Measurements from ENCODE around the gene TH.

TH gene

DNA sequence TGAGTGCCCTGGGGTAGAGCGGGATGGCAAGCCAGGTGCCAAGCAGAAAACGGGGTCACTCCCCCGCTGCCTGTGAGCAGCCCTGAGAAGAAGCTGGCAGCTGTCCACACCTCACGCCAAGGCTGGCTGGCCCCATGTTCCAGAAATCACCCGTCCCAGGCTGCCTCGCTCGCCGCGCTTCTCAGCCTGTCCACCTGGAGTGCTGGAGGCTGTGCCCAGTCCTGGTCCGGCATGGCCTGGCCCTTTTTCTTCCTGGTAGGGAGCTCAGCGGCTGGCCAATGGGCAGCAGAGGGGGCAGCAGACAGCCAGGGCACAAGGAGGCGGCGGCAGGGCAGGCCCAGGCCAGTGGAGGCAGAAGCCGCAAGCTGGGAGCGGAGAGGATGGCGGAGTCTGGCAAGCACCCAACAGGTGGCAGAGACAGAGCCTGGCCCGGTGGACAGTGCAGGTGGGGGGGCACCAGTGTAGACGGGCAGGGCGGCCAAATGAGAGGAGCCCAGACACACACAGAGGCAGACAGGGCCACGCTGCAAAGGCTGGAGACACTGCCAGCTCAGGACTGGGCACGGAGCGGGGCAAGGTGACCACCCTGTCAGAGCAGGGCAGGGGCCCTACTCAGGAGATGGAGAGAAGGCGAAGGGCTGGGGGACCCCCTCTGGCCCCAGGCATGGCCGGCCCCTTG lies 37.2 kb upstream of the TH start:
- DNase-seq = no peak

DNA sequence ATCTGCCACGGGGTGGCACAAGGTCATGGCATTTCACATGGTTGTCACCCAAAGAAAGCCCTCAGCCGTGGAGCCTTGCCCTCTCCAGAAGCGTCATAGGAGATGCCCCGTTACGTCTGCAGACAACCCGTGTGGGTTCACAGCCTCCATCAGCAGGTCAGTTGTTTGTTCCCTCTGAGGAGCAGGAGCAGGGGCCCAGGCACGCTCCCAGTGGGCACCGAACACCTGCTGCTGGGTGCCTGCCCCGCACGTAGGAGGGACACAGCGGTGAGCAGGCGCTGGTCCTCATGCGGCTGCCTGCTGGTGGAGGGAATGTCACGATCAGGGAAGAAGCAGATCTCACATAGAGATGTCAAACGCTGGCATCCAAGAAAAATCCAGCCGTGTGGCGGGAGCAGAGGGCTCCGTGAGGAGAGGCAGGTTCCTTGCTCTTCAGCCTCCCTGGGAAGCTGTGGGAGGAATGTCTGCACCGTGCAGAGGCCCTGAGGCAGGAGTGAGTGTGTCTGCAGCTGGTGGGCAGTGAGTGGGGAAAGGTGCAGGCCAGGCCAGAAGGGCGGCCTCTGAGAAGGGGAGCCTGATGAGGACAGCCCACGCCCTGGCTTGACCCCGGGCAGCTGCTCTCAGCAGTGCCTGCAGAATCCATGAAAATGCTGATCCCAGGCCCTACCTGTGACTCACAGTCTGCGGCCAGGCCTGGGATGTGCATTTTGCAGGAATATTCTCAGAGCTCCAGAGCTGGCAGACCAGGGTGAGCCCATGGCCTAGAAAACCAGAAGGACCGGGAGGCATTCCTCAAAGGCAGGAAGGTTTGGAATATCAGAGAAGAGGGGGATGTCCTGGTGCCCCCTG lies 36.4 kb upstream of the TH start:
- no peak for DNase-seq

DNA sequence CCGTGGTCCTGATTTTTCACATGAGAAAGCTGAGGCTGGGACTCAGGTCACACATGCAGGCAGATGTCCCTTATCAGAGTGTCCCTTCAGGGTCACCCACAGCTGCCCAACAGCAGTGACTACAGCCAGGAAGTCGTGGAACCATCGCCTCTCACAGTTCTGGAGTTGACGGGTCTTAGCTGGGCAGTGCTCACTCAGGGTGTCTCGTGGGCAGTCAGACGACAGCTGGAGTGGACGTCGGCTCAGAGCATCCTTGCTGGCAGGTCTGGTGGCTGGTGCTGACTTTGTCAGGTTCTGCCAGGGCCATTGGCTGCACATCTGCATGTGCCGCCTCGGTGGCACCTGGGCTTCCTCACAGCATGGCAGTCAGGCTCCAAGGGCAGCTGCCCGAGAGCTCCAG lies 35.6 kb upstream of the TH start:
- no peak for DNase-seq

DNA sequence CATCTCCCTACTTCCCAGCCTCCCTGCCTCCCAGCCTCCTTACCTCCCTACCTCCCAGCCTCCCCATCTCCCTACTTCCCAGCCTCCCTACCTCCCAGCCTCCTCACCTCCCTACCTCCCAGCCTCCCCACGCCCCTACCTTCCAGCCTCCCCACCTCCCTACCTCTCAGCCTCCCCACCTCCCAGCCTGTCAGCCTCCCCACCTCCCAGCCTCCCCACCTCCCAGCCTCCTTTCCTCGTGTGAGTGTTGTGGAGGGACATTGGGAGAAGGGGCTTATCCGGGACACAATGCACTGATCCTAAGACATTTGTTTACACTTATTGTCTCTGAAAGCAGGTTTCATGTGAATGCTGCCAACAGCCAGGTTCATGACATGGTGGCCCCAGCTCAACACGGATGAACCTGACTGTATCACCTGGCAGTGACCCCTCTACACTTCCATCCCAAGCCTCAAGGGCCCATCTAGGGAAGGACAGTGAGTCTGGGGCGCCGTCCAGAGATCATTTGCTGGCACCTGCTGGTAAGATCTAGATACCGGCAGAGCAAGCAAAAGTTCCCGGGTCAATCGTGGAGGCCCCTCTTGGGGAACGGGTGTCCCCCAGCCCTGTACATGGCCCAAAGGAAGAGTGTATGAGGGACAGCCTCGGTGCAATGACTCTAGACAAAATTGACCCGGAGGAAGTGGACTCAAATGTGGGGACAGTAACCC lies 34.5 kb upstream of the TH start:
- no peak for DNase-seq

DNA sequence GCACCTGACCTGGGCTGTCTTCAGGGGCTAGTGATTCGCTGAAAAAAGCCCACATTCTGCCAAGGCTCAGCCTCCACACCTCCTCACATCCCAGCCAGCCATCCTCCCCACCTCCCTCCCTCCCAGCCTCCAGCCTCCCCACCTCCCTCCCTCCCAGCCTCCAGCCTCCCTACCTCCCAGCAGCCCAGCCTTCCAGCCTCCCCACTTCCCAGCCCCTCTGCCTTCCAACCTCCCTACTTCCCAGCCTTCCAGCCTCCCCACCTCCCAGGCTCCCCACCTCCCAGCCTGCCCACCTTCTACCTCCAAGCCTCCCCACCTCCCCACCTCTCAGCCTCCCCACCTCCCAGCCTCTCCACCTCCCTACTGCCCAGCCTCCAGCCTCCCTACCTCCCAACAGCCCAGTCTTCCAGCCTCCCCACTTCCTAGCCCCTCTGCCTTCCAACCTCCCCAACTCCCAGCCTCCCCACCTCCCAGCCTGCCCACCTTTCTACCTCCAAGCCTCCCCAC lies 33.7 kb upstream of the TH start:
- no peak for DNase-seq

DNA sequence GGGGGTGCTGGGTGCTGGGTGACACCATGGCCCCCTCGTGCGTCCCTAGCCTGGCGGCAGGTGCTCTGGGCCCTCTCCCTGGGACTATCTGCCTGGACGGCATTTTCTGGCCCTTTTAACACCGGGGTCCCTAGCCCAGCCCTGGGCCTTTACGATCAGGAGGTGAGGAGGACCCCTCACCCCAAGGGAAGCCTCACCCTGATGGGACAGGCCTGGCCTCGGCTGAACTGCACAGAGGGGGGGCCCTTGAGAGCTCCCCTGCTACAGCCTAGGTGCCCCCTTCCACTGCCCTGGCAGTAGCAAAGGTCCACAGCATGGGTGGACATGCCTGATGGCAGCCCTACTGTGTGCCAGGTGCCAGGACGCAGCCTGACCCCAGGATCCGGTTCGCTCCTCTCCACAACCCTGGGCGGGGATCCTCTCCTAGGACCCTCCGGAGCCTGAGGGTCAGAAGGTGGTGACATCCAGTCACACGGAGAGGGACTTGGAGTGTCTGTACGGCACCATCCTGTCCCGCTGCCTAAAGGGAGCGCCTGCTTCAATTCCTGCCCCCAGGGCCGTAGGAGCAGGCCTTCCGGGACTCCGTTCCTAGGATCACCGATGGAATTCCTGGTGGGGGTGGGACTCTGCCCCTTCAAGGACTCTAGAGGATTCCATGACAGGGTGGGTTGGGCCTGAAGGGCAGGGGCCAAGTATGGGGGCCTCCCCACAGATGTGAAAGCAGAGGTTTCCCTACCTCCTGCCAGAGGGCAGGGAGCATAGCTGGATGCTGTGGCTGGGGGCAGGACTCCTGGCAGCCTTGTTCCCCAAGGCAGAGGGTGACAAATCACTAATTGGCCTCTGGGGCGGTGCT lies 33.0 kb upstream of the TH start:
- no peak for DNase-seq

DNA sequence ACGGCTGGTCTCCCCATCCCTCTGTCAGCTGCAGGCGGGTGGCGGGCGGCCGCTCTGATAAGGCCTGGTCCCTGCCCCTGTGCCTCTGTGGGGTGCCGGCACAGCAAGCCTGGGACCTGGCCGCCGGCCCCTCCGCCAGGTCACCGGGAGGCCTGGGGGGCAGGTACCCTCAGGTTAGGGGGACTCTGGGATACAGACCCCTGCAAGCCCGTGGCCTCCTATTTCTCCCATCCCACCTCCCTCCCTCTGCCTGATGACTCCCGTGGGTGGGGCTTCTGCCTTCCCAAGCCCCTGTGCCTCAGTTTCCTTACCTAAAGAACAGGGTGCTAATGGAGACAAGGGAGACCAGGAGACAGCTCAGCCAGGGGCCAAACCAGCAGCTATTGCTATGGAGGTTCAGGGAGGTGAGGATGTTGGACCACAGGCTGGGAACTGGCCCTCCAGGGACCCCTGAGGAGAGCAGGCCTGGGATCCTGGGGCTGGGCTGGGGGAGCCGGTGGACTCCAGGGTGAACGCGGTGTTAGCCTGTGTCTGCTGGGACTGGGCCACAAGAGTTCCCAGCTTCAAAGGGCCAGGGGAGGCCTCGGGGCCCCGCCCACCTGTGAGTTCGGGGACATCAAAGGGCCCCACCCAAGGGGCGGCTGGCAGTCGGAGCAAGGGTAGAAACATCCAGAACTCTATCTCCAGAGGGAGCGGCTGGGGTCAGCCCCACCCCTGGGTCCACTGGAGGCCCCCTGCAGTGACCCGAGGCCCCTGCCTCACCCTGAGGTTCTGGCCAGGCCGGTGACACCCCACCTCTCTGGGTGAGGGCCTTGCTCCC lies 32.0 kb upstream of the TH start:
- DNase-seq = no peak

DNA sequence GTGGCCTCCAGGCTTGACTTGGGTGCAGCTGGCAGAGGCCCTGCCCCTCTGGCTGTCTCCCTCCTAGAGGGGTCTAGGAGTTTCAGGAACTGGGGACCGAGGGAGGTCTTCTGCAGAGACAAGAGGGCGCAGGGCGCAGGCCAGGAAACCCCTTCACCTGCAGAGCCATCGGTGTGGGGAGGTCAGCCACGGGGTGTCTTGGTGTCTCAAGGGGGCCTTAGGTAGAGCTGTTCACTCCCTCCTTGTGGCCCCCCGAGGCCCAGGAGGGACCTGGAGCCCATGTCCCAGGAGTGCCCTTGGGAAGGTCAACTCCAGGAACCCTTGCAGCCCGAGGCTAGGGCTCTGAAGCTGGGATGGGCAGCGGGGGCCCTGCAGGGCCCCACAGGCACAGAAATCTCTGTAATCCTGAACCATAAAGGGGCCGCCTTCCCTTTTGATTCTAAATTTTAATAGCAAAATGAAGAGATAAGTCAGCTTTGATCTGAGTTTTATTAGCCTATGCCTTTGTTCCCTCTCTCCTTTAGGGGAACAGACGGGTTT lies 31.4 kb upstream of the TH start:
- DNase-seq = no peak

DNA sequence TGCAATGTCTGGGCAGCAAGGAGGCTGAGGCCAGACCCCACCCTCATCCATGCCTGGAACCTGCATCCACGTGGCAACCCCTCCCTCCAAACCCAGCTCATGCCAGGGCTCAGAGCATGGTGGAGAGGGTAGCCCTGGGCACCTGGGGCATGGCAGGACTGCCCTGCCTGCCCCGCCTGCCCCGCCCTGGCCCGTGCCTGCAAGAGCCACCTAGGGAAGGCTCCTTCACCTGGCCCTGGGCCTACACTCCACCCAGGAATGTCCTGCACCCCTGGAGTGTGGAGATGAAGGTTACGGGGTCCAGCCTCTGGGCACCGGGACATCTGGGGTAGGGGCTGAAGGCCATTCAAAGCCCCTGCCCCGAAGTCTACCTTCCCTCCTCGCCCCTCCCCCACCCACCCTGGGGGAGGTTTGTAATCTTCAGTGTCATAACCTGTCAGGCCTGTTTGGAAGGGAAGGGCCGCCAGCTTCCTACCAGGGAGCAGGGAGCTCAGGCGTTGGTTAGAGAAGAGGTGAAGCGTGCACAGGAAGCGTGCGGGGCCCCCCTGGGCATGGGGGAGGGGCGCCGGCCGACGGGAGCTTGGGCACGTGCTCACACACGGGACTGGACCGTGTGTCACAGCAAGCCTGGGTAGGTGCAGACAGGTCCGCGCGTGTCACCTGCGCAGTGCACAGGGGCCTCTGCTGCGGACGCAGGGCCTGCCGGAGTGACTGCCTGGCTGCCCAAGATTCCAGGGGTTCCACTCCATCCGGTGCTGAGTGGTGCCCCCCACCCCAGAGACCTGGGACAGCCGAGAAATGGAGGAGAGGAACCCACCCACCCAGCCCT lies 30.7 kb upstream of the TH start:
- DNase-seq = no peak

DNA sequence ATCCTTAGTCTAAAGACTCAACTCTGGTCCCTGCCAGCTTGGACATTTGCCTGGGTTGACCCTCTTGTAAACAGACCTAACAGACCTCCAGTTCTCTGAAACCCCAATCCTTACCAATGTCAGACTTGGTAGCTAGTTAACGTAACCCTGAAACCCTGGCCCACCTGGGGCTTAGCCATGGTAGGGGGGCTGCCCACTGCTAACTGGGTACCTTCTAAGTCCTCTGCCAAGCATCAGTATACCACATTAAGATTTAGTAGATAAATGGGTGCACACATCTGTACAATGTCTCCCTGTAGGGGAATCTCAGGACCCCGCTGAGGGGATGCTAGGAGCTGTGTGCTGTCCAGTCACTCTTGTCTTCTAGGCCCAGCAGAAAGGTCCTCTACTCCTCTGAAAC lies 29.9 kb upstream of the TH start:
- DNase-seq = no peak

DNA sequence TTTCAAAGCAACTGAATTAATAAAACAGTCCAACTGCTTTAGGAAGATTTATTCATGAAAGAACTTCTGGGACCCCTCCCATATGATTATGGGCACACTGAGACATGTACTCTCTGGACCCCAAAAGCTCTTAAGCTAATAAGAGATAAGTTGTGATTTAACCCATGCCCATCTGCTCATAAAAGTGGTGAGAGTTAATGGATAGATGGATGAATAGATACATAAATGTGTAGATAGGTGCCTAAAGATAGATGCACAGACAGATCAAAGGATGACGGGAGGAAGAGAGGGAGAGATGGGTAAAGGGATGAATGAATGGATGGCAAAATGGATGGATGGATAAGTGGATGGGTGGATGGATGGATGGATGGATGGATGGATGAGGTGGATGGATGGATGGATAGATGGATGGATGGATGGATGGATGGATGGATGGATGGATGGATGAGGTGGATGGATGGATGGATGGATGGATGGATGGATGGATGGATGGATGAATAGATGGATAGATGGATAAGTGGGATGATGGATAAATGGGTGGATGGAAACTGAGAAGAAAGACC lies 29.4 kb upstream of the TH start:
- DNase-seq = no peak

DNA sequence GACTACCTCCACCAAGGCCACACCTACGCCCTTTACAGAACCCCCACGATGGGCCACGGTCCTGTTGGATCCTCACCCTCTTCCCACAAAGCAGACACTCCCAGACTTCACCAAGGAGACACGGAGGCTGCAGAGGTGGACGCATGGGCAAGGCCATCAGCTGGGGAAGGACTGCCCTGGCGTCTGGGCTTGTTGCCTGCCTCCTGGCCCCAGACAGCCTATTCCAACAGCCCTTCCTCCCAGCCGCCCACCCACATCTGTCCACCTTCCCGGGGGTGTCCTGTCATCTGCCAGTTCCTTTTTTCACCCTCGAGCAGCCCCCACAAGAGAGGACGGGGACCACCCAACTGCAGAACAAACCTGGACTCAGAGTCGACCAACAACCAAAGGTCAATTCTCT lies 28.9 kb upstream of the TH start:
- no peak for DNase-seq

DNA sequence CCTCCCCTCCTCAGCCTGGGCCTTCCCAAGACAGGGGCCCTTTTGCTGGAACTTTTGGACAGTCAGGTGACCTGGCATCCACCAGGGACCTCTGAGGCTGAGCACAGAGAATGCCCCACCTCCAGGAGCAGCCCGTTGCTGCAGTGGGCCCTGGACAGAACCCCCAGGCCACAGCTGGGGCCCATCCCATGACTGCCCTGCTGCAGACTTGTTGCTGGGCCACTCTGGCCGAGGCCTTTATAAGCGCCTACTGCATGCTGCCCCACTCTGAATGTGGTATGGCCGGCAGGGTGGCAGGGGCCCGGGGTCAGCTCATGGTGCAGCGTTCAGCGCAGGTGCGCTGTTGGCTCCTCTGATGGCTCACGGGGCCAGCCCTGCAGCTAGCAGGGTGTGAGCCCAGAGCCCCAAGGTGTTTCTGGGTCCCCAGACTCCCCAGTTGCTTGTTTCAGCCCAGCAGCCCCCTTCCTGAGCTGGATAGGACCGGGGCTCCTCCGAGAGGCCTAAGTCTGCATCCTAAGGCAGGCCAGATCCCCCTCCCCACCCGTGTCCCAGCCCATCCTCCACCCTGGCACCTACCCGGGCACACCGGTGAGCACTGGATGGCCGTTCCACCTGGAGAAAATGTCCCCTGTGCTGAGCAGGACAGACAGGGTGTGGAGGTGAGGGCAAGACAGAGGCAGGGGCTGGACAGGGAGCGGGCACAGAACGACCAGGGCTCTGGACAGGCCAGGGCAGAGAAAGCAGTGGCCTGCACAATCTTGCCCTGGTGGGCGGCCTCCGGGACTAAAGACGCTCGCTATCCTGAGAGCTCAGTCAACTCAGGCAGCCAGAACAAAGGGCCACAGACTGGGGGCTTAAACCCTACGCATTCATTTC lies 28.1 kb upstream of the TH start:
- DNase-seq = no peak

DNA sequence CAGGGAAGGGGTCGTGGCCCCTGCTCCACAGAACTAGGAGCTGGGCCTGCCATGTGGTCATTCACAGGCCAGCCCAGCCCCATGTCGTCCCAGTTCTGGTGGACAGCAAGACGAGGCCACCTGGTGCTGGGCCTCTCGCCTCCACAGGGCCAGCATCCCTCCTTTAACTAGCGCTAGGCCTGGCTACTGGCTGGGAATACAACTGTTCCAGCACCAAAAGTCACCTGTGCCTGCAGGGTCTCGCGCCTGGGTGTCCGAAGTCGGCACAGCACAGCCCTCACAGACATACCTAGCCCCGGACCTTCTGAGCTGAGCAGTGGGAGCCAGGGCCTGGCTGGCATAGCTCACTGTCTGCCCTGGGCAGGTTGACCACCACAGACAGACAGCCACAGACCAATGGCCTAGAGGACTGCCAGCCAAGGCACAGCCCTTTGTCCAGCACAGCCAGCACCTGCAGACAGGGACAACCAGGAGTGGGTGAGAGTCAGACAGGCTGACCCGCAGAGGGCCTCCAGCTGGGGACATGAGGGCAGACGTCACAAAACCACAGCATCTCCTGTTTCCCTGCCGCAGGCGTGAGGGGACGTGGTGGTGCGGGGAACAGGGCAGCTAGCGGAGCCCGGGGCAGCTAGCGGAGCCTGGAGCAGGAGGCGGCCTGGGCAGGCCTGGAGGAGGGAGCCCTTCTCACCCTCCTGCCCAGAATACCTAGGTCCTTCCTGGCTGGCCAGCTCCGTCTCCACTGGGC lies 27.2 kb upstream of the TH start:
- no peak for DNase-seq

DNA sequence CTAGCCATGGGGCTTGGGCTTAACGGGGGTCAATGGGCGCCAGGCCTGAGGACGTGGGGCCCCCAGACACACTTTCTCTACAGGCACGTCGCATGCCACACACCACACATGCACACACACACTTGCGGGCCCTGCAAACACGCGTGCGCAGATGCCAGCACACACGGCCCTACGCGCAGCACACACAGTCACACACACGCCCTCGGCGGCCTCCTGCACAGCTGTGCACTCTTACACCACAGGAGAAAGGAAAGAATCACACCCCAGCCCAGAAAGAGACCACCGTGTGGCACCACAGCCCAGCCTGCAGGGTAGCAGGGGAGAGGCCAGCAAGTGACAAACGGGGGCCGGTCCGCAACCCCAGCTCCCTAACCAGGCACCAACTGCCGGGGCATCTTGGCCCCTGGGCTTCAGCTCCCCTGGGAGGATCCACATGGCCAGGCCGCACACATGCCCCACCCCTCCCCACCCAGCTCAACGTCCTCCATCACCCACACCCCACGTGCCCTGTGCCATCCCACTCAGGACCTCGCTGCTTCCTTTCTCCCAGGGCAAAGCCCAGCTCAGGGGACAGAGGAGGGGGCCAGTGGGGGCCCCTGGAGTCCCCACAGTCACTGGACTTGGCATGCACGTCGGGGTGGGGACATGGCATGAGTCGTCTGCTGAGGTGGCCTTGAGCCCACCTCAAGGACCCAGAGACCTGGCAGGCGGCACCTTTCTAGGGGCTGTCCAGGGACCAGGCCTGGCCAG lies 26.3 kb upstream of the TH start:
- no peak for DNase-seq

DNA sequence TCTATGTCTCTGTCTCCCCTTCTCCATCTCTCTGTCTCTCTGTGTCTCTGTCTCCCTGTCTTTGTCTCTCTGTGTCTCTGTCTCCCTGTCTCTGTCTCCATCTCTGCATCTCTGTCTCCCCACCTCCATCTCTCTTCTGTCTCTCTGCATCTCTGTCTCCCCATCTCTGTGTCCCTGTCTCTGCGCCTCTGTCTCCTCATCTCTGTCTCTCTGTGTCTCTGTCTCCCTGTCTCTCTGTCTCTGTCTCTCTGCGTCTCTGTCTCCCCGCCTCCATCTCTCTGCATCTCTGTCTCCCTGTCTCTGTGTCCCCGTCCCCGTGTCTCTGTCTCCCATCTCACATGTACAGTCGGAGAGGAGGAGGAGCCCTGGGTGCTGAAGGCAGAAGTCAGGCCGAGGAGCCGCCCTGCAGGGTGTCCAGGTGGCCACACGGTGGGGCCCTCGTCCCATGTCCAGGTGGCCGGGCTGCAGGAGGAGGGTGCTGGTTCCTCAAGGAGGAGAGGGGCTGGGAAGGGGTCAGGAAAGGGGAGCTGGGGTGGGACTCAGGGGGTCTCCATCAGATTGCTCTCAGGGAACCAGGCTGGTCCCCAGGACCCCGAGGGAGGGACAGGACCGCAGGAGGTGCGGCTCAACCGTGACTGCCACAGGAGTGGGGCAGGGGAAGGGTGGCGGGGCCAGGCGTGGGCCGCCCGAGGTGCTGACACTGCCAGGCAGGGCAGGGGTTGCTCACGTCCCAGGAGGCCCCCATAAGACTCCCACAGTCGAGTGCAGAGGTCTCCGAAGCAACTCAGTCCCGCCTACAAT lies 25.6 kb upstream of the TH start:
- DNase-seq = peak; percentile 76

DNA sequence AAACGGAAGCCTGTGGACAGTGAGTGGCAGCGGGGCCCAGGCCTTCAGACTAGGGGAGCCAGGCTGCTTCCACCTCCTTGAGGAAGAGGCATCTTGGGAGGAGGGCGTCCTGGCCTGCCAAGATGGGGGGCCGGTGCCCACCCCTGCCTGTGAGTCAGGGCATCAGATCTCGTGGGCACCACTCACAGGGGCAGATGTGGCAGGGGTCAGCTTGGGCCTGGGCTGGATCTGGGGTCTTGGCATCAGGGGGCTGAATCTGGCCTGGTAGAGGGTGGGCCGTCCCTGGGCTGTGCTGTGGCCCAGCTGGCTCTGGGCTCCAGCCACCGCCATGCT lies 24.1 kb upstream of the TH start:
- no peak for DNase-seq
